GM19238 (cell line): ENCODE measurements around the gene HSD17B14.
"Not testable (repeated sequence)": the region's sequence is repeated elsewhere in the genome, so short reads cannot be mapped to it uniquely, and the experiment has no call there.

ENCODE experiments used
- DNase-seq: peaks from one replicate; pipeline ENCODE4 v3.0.0; 2011; ENCODE audit warnings: low spot score; ENCODE audit not compliant: insufficient read length

HSD17B14 gene

DNA sequence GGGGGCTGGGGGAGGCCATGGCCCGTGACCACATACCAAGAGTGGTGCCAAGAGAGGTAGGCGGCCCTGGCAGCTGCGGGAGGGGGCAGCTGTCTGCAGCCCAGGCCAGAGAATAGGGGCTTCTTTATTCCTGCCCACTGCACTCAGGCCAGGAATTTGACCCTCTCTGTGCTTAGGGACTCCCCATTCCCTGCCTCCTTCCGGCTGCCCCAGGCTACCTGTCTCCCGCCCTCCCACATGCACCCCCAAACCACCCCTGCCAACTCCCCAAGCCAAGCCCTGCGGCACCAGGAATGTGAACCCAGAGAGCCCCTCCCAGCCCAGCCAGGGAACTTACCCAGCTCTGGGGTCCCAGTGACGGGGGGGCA lies 31.4 kb upstream of the HSD17B14 start:
- no peak for DNase-seq

DNA sequence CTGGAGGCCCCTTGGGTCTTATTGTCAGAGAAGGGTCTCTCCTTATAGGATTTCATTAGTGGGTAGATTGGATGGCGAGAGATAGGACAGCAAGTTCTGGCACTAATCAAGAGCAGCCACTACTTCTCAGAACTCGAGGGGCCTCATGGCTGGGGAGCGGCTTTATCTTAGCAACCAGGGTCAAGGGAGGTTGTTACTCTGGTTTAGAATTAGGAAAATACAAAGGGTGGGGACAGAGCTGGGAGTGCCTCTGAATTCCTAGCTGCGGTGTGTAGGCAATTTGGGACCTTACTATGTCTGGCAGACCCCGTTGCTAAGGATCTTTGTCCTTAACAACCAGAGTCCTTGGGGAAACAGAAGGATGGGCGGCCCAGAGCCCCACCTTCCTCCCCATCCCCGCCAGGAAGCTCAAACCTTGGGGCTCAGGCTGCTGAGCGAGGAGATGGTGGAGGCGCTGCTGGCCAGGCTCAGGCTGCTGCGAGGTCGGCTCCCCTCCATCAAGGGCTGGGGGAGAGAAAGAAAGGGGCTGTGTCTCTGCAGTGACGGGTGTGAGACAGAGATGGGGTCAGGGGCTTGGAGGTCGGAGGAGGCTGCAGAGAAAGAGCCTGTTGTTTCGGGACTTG lies 30.9 kb upstream of the HSD17B14 start:
- DNase-seq: no peak

DNA sequence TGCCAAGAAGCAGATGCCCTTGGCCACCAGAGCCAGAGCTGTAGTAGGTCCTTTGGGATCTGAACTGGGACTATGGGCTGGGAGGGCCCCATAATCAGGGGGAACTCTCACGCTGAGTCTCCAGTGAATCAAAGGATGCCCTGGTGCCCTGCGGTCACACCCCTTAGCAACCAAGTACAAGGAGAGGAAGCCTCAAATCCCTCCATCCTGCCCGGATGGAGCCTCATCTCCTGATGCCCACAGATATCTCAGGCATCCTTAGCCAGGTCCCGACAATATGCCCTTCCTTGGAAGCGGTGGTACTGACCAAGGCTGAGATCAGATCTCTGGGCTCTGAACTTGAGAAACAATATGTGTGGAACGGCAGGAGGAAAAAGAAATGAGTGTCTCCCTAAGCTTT lies 30.4 kb upstream of the HSD17B14 start:
- DNase-seq: no peak

DNA sequence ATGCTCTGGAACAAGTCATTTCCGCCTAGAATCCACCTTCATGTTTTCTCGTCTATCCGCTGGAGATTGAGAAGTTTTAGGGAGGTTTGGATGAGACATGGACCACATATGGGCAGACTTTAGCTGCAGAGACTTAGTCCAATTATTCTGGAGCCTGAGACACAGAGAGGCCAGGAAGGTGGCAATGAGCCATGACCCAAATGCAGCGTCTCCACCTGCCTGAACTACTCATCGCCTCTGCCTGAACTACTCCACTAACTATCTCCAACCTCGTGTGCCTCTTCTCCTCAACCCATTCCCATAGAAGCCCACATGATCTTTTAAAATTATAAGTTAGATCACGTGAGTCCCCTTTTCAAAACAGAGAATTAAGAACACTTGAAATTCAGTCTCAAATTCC lies 26.5 kb upstream of the HSD17B14 start:
- DNase-seq: no peak

DNA sequence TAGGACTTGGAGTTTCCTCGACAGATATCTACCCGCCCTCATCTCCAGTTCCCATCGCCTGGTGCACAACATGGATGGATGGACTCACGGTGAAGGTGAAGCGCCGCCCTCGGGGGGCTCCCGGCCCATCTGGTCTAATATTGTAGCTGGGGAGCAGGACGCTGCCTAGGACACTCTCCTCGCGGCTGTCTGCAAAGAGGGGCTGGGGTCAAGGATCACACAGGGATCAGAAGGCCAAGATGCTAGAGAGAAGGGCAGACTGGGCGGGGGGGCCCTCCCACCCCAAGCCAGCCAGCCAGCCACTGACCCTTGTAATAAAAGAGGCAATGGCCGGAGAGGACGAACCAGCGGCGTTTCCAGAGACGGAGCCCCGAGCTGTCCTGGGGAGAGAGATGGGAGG lies 25.0 kb upstream of the HSD17B14 start:
- DNase-seq: no peak

DNA sequence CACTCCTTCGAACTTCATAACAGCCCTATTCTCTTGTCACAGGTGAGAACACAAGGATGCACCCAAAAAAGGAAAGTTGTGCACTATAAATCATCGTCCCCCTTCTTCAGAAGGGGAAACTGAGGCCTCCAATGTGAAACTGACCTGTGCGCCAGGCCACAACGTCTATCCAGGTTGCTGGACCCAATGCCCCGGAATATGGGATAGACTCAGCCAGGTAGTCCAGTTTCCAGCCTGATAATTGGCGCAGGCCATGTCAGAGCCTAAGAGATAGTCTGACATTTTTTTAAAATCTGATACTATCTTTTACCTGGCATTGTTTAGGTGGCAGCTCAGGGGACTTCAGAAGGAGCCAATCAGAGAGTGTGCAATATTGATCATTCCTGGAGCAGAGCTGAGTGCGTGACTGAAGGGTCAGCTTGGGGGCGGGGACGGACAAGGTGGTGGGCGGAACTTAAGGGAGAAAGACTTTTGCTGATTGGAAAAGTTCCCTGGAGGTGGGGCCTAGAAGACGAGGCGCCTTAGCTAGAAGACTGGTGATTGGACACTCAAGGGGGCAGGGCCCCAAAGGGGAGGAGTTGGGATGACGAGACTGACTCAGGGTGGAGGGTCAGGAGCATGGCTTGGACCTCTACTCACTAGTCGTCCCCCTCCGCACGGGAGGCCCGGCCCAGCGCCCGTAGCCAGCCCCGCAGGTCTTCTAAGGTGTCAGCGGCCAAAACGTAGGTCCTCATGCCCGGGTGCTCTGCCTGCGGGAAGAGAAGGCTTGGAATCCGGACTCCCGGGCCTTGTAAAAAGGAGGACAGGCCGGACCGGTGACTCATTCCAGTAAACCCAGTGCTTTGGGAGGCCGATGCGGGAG lies 23.7 kb upstream of the HSD17B14 start:
- DNase-seq: no peak

DNA sequence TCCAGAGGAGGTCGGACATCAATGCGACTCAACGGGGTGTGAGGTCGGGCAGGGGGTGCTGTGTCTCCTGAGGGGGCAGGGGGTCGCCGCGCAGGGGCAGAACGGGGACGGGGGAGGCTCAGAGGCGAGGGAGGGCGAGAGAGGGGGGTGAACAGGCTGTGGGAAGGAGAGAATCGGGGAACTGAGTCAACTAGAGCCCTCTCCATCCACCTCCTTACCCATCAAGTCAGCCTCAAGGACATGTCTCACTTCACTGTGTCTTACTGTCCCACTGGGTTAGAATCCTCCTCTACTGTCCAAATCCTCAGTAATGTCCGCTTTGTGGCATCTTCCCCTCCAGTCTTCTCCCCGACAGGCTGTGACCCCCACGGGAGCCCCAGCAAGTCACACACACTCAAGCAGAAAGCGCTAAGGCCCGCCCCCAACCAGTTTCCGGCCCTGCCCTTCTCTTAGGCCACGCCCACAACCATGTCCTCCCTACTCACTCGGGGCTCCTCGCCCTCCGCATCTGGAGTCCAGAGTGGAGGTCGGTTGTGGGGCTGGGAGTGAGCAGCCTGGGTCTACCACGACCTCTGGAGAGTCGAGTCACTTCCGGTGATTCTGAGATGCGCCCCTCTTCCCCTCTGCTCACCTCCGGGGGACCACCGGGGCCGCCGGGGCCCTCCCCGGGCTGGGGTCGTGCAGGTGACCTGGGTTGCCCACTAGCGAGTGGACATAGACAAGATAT lies 22.9 kb upstream of the HSD17B14 start:
- peak; percentile 71 for DNase-seq

DNA sequence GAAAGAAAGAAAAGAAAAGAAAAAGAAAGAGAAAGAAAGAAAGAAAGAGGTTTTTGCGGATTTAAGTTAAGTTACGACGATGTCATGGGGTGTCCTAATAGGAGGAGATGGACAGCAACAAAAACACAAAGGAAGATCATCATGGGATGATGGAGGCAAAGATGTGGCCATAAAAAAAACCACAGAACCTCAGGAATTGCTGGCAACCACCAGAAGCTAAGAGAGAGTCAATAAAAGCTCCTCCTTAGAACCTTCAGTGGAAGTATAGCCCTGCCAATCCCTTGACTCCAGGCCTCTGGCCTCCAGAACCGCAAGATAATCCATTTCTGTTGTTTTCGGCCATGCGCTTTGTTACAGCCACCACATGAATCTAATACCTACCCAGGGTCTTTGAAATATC lies 20.6 kb upstream of the HSD17B14 start:
- no peak for DNase-seq

DNA sequence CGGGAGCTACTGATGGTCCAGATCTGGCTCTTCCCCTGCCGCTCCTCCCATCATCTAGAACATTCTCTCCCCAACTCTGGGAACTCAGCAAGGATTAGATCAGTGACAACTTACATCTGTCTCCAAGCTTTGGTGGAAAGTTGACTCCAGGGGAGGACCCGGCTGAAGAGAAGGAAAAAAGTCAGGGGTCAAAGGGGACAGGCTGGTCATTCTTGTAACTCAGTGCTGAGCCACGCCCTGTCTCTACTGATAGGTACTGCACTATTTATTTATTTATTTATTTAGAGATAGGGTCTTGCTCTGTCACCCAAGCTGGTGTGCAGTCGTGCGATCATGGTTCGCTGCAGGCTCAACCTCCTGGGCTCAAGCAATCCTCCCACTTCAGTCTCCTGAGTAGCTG lies 17.8 kb upstream of the HSD17B14 start:
- no peak for DNase-seq

DNA sequence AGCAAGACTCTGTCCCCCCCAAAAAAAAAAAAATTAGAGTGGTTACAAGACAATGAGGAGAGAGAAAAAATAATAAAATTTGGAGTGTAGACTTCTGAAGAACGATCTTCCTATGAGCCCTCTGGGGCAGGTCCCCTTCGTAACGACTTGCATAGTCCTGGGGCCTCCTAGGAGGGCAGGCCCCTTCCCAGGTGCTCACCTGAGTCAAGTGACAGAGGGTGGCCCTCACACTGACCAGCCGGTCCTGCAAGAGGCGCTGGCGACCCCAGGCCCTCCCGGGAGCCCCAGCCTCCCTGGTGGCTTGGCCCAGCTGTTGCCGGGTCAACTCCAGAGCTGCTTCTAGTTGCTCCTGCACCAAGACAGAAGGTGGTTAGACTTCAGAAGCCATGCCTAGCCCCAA lies 17.2 kb upstream of the HSD17B14 start:
- no peak for DNase-seq

DNA sequence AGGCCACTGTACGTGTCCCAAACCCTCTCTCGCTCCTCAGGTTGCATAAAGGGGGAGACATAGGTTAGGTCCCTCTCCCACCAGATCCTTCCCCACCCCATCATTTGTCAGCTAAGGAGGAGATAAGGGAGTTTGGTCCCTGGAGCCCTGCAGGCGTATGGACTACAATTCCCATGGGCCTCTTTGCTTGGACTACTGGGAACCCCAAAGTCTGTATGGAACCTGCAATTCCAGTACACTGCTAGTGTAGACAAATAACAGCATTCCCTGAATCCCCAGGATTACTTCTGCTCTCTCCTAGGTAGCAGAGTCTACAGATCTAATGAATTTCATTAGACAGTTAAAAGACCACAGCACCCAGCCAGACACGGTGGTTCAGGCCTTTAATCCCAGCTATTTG lies 16.0 kb upstream of the HSD17B14 start:
- DNase-seq: no peak

DNA sequence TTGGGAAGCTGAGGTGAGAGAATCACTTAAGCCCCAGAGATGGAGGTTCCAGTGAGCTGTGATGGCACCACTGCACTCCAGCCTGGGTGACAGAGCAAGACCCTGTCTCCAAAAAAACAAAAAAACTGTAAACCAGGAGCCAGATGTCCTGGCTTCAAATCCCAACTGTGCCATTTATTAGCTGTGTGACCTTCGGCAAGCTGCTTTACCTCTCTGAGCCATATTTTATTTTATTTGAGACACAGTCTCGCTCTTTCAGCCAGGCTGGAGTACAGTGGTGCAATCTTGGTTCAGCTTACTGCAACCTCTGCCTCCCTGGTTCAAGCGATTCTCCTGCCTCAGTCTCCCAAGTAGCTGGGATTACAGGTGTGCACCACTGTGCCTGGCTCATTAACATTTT lies 10.4 kb upstream of the HSD17B14 start:
- not testable (repeated sequence) for DNase-seq

DNA sequence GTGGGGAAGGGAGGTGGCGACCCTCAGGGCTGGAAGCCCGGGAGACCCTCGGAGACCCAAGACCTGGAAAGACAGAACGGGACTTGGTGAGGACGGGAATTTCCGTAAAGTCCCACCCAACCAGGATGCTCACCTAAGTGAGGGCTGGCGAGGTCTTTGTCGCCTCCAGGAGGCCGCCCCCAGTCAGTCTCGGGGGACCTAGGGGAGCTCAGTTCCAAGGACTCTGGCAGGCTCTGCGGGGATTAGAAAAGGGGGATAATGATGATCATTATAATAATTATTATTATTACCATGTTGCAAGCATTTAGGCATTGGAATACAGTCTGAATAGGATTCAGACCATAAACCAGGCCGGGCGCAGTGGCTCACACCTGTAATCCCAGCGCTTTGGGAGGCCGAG lies 9.1 kb upstream of the HSD17B14 start:
- DNase-seq: no peak

DNA sequence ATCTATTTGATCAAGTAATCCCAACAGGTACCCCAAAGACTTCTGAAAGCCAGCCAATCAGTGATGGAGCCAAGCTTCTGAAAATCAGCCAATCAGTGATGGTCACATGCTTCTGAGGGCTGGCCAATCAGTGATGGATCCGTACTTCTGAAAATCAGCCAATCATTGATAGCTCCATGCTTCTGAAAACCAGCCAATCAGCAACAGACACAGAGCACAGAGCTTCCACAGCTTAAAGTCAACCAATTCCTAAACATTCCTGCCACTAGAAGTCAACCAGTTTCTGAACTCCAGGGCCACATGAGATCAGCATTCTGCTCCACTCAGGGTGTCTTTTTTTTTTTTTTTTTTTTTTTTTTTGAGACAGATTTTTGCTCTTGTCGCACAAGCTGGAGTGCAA lies 8.2 kb upstream of the HSD17B14 start:
- DNase-seq: no peak

DNA sequence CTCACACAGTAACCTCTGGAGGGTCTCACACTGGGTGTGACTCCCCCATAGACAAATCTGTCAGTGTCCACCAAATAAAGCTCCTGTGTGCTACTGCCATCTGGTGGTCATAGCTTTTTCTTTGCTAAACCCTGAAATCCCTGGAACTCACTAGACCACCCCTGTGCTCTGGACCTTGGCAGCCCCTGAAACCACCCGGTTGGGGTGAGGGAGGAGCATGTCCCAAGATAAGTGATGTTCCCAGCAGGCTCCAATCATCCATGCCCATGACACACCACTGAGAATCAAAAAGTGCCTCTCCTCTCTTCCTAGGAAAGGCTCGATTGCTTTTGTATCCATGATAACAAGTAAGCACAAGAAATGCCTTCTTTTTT lies 6.5 kb upstream of the HSD17B14 start:
- no peak for DNase-seq

DNA sequence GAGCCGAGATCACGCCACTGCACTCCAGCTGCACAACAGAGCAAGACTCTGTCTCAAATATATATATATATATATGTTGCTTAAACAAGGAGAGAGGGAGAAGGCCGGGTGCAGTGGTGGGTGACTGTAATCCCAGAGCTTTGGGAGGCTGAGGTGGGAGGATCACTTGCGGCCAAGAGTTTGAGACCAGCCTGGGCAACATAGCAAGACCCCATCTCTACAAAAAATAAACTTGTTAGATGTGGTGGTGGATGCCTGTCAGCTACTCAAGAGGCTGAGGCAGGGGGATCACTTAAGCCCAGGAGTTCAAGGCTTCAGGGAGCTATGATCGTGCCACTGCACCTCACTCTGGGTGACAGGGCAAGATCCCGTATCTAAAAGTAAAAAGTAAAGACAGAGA lies 5.3 kb upstream of the HSD17B14 start:
- DNase-seq: no peak

DNA sequence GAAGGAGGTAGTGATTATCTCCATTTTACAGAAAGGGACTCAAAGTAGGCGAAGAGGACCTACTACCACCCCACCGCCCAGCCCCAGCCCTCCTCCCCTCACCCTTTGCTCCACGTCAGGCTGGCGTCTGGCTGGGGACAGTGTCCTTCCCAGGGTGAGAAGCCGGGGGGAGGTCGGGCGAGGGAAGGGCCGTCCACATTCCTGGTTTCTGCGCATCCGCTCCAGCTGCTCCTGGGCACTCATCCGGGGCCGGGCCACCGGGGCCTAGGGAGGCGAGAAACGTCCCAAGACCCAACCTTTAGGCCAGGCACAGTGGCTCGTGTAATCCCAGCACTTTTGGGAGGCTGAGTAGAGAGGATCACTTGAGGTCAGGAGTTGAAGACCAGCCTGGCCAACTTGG lies 4.8 kb upstream of the HSD17B14 start:
- DNase-seq: no peak

DNA sequence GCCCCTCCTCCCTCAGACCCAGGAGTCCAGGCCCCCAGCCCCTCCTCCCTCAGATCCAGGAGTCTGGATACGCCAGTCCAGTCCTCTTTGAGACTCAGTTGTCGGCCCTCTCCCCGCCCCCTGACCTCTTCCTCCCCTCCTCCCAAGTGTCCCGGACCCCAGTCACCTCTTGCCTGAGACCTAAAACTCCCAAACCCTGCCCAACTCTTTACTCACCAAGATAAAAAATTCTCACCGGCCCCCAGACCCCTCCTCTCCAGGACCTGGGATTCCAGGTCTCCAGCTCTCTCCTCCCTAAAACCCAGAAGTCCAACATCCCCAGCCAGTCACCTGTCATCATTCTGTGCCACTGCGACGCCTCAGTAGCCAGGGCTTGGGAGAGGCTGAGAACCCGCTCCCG lies 1.4 kb upstream of the HSD17B14 start:
- no peak for DNase-seq

DNA sequence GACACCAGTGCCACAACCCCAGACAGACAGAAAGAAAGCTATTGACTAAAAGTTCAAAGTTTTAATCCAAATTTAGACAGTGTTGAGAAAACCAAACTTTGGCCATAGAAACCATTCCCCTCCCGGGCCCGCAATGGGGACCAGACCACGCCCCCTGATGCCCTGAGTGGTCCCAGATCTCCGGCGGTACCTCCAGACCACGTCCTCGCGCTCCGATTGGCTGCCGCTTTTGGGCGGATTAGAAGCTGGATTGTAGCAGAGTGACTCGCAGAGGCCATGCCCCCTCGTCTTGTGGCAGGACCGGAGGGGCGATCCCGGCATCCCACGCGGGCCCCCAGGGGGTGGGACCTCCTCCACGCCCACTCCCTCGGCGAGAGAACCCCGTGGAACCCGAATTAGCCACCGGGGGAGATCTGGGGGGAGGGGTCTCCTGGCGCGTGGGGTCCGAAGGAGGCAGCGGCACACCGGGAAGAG lies 797 bp upstream of the HSD17B14 start:
- peak; percentile 87 for DNase-seq

DNA sequence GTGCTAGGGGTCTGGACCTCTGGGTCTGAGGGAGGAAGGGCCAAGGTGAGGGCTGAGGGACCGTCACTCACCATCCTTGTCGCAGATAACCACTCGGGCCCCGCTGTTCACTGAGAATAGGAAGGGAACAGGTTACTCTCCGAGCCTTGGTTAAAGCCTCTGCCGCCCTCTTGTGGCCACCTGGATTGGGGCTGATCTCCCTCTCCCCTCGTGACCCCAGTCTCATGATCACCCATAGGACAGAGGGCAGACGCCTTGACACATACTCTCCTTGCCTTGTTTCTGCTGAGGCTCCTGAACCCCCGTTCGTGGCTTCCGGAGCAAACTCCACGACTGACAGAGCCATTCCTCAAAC lies 580 bp downstream of the HSD17B14 start:
- peak; percentile 84 for DNase-seq

DNA sequence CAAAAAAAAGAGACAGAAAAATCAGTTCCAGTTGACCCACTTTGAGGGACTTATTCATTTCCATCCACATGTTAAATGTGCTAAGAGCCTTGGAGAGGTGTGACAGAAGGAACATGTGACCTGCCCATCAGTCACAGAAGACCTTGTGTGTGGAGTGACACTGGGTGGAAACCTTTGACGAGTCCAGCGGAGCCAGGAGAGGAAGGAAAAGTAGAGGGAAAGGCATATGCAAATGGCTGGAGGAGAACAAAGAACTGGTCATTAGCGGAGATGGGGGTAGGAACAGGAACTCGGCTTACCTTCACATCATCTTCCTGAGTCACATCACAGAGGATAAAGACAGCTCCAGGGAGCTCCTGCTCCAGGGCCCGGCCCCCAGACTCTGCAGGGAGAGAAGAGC lies 2.3 kb downstream of the HSD17B14 start:
- no peak for DNase-seq

DNA sequence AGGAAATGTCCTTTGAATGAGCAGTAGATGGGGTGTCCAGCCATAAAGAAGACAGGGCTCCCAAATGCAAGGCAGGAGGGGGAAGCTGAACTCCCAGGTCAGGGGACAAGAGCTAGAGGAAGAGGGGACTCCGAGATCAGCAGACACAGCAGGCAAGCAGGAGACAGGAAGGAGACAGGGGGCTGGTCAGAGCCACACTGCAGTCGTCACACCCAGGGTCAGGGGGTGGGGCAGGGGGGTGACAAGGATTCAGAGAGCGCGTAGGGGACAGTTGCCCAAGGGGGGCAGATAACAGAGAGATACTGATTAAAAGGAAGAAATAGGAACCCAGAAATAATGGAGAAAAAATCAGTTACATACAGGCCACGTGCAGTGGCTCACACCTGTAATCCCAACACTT lies 3.2 kb downstream of the HSD17B14 start:
- no peak for DNase-seq

DNA sequence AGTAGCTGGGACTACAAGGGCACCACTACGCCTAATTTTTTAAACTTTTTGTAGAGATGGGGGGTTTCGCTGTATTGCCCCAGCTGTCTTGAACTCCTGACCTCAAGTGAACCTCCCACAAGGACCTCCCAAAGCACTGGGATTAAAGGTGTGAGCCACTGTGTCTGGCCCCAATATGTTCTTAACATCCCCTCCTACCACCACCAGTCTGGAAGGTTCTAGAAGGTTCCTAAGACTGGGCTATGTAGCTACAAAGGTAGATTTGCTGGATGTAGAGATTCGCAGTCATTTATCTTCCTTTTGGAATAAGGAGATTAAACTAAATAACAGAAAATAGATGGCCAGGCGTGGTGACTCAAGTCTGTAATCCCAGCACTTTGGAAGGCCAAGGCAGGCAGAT lies 5.3 kb downstream of the HSD17B14 start:
- no peak for DNase-seq
